ENCODE data around the gene DTHD1. TPM values are rescaled to one million over a fixed set of nuclear protein-coding genes. Genes with fewer than 3 reads are reported as not detected.

Gene DTHD1
- polyA plus RNA-seq, 1 of the 3 experiments (the other 2 are of a cell fraction), result not detected

- POLR2A ChIA-PET, result no interaction called here
- H3K27ac ChIP-seq (ENCODE audit: low read depth in 2 of 2, low read length in 1 of 2), result no peak overlapping the region
- no peak overlapping the region for H3K4me2 ChIP-seq
- H3K9ac ChIP-seq, result no peak overlapping the region
- H3K27me3 ChIP-seq (ENCODE audit: insufficient read depth), result no peaks in the 10 kb centered on the region
- CTCF ChIA-PET, result interaction anchor here (0.6 kb wide), 1 partner anchor 32 kb away, joined by 4 read pairs; no protein-coding TSS in a partner anchor
- TF ChIP-seq FOXJ3 (CRISPR knock-in tag; IDR thresholded peaks at IDR 0.05) (no peak), POLR2AphosphoS5 (IDR thresholded peaks at IDR 0.05; ENCODE audit: low read depth, low read length) (no peak), ELF1 (IDR thresholded peaks at IDR 0.05) (no peak), IRF3 (IDR thresholded peaks at IDR 0.05; ENCODE audit: low read depth, low read length) (no peak), EP300 (IDR thresholded peaks at IDR 0.05; ENCODE audit: borderline replicate concordance in 1 of 2, low read depth in 1 of 2, low read length in 1 of 2) (no peak)
- no peak overlapping the region for H2AFZ ChIP-seq (ENCODE audit: low read depth)
- WGBS (ENCODE audit: low lambda C conversion rate), result 1% methylated on average over 2 of the region's 2 CpGs
- no peaks in the 10 kb centered on the region for H3K4me1 ChIP-seq (ENCODE audit: control insufficient read depth in 1 of 2, insufficient read depth in 2 of 2, low read depth in 1 of 2, low read length in 1 of 2)
- no peak for DNase-seq
- H3K9me2 ChIP-seq, result no peaks in the 10 kb centered on the region
- H4K20me1 ChIP-seq (ENCODE audit: insufficient read depth), result no peaks in the 10 kb centered on the region
- no peaks in the 10 kb centered on the region for H3K36me3 ChIP-seq (replicated peaks in 1 of 2; ENCODE audit: control insufficient read depth in 1 of 2, insufficient read depth in 2 of 2, low read length in 1 of 2)
- H3F3A ChIP-seq (replicated peaks; ENCODE audit: insufficient read depth), result no peaks in the 10 kb centered on the region
- no peaks in the 10 kb centered on the region for H3K9me3 ChIP-seq
- H3K4me3 ChIP-seq (ENCODE audit: low read depth in 2 of 2, low read length in 1 of 2), result no peak overlapping the region
- no peaks in the 10 kb centered on the region for H3K79me2 ChIP-seq (ENCODE audit: insufficient read depth)
Measured at GRCh38 chr4:36301127-36301526, 19.7 kb downstream of the DTHD1 start.

- POLR2A ChIA-PET, result no interaction called here
- H3K79me2 ChIP-seq (ENCODE audit: insufficient read depth), result no peaks in the 10 kb centered on the region
- no peaks in the 10 kb centered on the region for H3K4me1 ChIP-seq (ENCODE audit: control insufficient read depth in 1 of 2, insufficient read depth in 2 of 2, low read depth in 1 of 2, low read length in 1 of 2)
- CTCF ChIA-PET, result no interaction called here
- no peaks in the 10 kb centered on the region for H3F3A ChIP-seq (replicated peaks; ENCODE audit: insufficient read depth)
- H3K4me2 ChIP-seq, result no peak overlapping the region
- H3K36me3 ChIP-seq (replicated peaks in 1 of 2; ENCODE audit: control insufficient read depth in 1 of 2, insufficient read depth in 2 of 2, low read length in 1 of 2), result no peaks in the 10 kb centered on the region
- H3K9me2 ChIP-seq, result no peaks in the 10 kb centered on the region
- H3K9ac ChIP-seq, result no peak overlapping the region
- DNase-seq, result no peak
- no peaks in the 10 kb centered on the region for H3K9me3 ChIP-seq
- H3K4me3 ChIP-seq (ENCODE audit: low read depth in 2 of 2, low read length in 1 of 2), result no peak overlapping the region
- H2AFZ ChIP-seq (ENCODE audit: low read depth), result no peak overlapping the region
- H4K20me1 ChIP-seq (ENCODE audit: insufficient read depth), result no peaks in the 10 kb centered on the region
- no peak overlapping the region for H3K27ac ChIP-seq (ENCODE audit: low read depth in 2 of 2, low read length in 1 of 2)
- H3K27me3 ChIP-seq (ENCODE audit: insufficient read depth), result no peaks in the 10 kb centered on the region
- WGBS (ENCODE audit: low lambda C conversion rate), result 0% methylated on average over 3 of the region's 3 CpGs
- TF ChIP-seq NFIC (IDR thresholded peaks at IDR 0.05; ENCODE audit: borderline replicate concordance) (no peak), POLR2AphosphoS5 (IDR thresholded peaks at IDR 0.05; ENCODE audit: low read depth, low read length) (no peak), GABPA (IDR thresholded peaks at IDR 0.05; ENCODE audit: low read depth) (no peak), TAF1 (IDR thresholded peaks at IDR 0.05; ENCODE audit: borderline replicate concordance, low read depth, low read length) (no peak), REST (IDR thresholded peaks at IDR 0.05; ENCODE audit: low read depth, low read length) (no peak), TCF12 (IDR thresholded peaks at IDR 0.05) (no peak), CHD2 (IDR thresholded peaks at IDR 0.05; ENCODE audit: low read length, partially characterized antibody) (no peak), RAD21 (IDR thresholded peaks at IDR 0.05; ENCODE audit: low read length) (no peak), JUND (IDR thresholded peaks at IDR 0.05) (no peak), FOSL2 (IDR thresholded peaks at IDR 0.05; ENCODE audit: borderline replicate concordance, low read depth) (no peak), MEF2A (IDR thresholded peaks at IDR 0.05; ENCODE audit: borderline replicate concordance, low read depth) (no peak), CTCF (IDR thresholded peaks at IDR 0.05) (no peak), EZH2phosphoT487 (IDR thresholded peaks at IDR 0.05; ENCODE audit: borderline replicate concordance, low read depth) (no peak), GATA2 (CRISPR knock-in tag; IDR thresholded peaks at IDR 0.05) (no peak), ZBTB33 (IDR thresholded peaks at IDR 0.05; ENCODE audit: borderline replicate concordance, low read depth) (no peak), ELF1 (IDR thresholded peaks at IDR 0.05) (no peak)
Measured at GRCh38 chr4:36303426-36304137, 22.2 kb downstream of the DTHD1 start.

Measured in SK-N-SH (cell line).